Neural cell (in vitro differentiated cells): ENCODE measurements around the gene PRDM15. TPM values are rescaled to one million over a fixed set of nuclear protein-coding genes. Genes with fewer than 3 reads are reported as not detected.

Experiments used
- H2AFZ ChIP-seq: fragments of 200-600, 300-800 bp; sonication (generic), shearing (Covaris generic); 2 replicates; pipeline ENCODE4 v1.6.0; 2014; ENCODE audit warnings: low read depth, mild to moderate bottlenecking, antibody characterized with exemption, low read length, moderate library complexity
- H3F3A ChIP-seq: fragments of 200-600 bp; shearing (Covaris generic); 2 replicates; pipeline ENCODE4 v1.6.1; 2016; ENCODE audit warnings: mild to moderate bottlenecking, moderate library complexity, mixed read lengths, antibody characterized with exemption, low read length; ENCODE audit not compliant: insufficient read depth, poor library complexity, severe bottlenecking
- H3K27ac ChIP-seq: fragments of 200-600, 300-800 bp; sonication (generic), shearing (Covaris generic); 2 replicates; pipeline ENCODE4 v1.5.1; 2014; ENCODE audit warnings: mild to moderate bottlenecking, low read length, moderate library complexity
- H3K27me3 ChIP-seq: fragments of 300-800, 200-600 bp; sonication (generic), shearing (Covaris generic); 2 replicates; pipeline ENCODE4 v1.6.0; 2014; ENCODE audit warnings: mild to moderate bottlenecking, low read depth, low read length, moderate library complexity; ENCODE audit not compliant: insufficient read depth
- H3K36me3 ChIP-seq: fragments of 300-800, 200-600 bp; sonication (generic), shearing (Covaris generic); 2 replicates; pipeline ENCODE4 v1.5.1; 2014; ENCODE audit warnings: mild to moderate bottlenecking, antibody characterized with exemption, low read length, moderate library complexity; ENCODE audit not compliant: insufficient read depth
- H3K4me2 ChIP-seq: fragments of 300-800, 200-600 bp; sonication (generic), shearing (Covaris generic); 2 replicates; pipeline ENCODE4 v1.6.0; 2014; ENCODE audit warnings: mild to moderate bottlenecking, low read length
- H3K4me3 ChIP-seq: fragments of 300-800, 200-600 bp; sonication (generic), shearing (Covaris generic); 2 replicates; pipeline ENCODE4 v1.5.1; 2014; ENCODE audit warnings: mild to moderate bottlenecking, low read length, moderate library complexity
- H3K79me2 ChIP-seq: fragments of 200-600 bp; shearing (Covaris generic); replicated peaks from 2 replicates; pipeline ENCODE4 v1.6.0; 2014; ENCODE audit warnings: mild to moderate bottlenecking, low read length, moderate library complexity; ENCODE audit not compliant: insufficient read depth
- H3K9ac ChIP-seq: fragments of 300-800, 200-600 bp; sonication (generic), shearing (Covaris generic); 2 replicates; pipeline ENCODE4 v1.6.1; 2016; ENCODE audit warnings: mild to moderate bottlenecking, low read length, mixed read lengths
- H3K9me2 ChIP-seq: fragments of 200-600 bp; shearing (Covaris generic); 2 replicates; pipeline ENCODE4 v1.6.1; 2016; ENCODE audit warnings: mild to moderate bottlenecking, low read length, mixed read lengths; ENCODE audit not compliant: insufficient read depth
- H3K9me3 ChIP-seq: fragments of 200-600, 300-800 bp; sonication (generic), shearing (Covaris generic); 2 replicates; pipeline ENCODE4 v1.6.1; 2016; ENCODE audit warnings: mild to moderate bottlenecking, mixed run types, low read length, moderate library complexity, mixed read lengths
- H4K20me1 ChIP-seq: fragments of 200-600 bp; shearing (Covaris generic); 2 replicates; pipeline ENCODE4 v1.6.1; 2016; ENCODE audit warnings: mild to moderate bottlenecking, mixed run types; ENCODE audit not compliant: insufficient read depth
- EP300 ChIP-seq: fragments of 450-650 bp; conservative IDR thresholded peaks from 2 replicates; pipeline ENCODE4 v1.6.1; 2014; ENCODE audit warnings: antibody characterized with exemption, mild to moderate bottlenecking, moderate library complexity; ENCODE audit not compliant: poor library complexity, severe bottlenecking
- EZH2 ChIP-seq: fragments of 200-600, 300-800 bp; shearing (Covaris generic), sonication (generic); IDR thresholded peaks from 2 replicates; pipeline ENCODE4 v1.6.1; 2014; ENCODE audit warnings: antibody characterized with exemption, low read length, borderline replicate concordance, mild to moderate bottlenecking; ENCODE audit not compliant: insufficient read depth, poor library complexity, severe bottlenecking
- MXI1 ChIP-seq: fragments of 450-650 bp; conservative IDR thresholded peaks from 2 replicates; pipeline ENCODE4 v1.6.1; 2014; ENCODE audit warnings: antibody characterized with exemption, mild to moderate bottlenecking; ENCODE audit not compliant: poor library complexity, severe bottlenecking
- POLR2AphosphoS5 ChIP-seq: IDR thresholded peaks from 2 replicates; pipeline ENCODE4 v1.6.1; 2012
- RAD21 ChIP-seq: fragments of 450-650 bp; conservative IDR thresholded peaks from 2 replicates; pipeline ENCODE4 v1.6.1; 2014; ENCODE audit warnings: antibody characterized with exemption, mild to moderate bottlenecking, moderate library complexity
- SMC3 ChIP-seq: fragments of 450-650 bp; conservative IDR thresholded peaks from 2 replicates; pipeline ENCODE4 v1.6.1; 2014; ENCODE audit warnings: antibody characterized with exemption, mild to moderate bottlenecking, moderate library complexity; ENCODE audit not compliant: poor library complexity
- TAF1 ChIP-seq: IDR thresholded peaks from 2 replicates; pipeline ENCODE4 v1.6.1; 2012; ENCODE audit warnings: low read depth
- polyA plus RNA-seq: library from polyadenylated mRNA; depleted of rRNA; stranded (reverse); fragments of >200 nt; gene quantifications from 2 replicates; pipeline ENCODE4 v1.2.3, GENCODE V29; 2014
- TF ChIP-seq, protein P1 (sequence below): IDR thresholded peaks from 2 replicates; pipeline ENCODE4 v1.6.1; 2012; ENCODE audit warnings: borderline replicate concordance
- TF ChIP-seq, protein P2 (sequence below): fragments of 450-650 bp; IDR thresholded peaks from 2 replicates; pipeline ENCODE4 v1.5.1; 2014; ENCODE audit warnings: antibody characterized with exemption, mild to moderate bottlenecking, moderate library complexity; ENCODE audit not compliant: poor library complexity, severe bottlenecking

The PRDM15 gene
- polyA plus RNA-seq, 1 donor from 2014 or later, result 4.1 TPM

DNA sequence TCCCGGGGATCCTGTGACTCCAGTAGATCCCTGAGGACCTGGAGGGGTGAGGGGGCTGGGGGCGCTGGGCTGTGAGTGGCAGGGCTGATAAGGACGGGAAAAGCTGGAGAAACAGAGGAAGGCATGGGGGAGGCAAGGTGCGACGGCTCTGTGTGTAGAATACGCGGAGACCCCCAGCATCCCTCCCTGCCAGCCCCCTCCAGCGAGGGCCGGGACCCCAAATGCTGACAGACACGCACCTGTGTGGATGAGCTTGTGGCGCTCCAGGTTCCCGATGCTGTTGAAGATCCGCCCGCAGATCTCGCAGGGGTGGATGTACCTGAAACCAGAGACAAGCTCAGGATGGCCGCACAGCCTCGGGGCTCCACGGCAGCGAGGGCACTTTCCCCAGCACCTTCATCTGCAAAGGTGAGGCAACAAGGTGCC is 59.3 kb downstream of the PRDM15 start:
- no peak overlapping the region for H3K4me2 ChIP-seq
- TF ChIP-seq POLR2AphosphoS5, result no peak
- TF ChIP-seq, protein P1, sequence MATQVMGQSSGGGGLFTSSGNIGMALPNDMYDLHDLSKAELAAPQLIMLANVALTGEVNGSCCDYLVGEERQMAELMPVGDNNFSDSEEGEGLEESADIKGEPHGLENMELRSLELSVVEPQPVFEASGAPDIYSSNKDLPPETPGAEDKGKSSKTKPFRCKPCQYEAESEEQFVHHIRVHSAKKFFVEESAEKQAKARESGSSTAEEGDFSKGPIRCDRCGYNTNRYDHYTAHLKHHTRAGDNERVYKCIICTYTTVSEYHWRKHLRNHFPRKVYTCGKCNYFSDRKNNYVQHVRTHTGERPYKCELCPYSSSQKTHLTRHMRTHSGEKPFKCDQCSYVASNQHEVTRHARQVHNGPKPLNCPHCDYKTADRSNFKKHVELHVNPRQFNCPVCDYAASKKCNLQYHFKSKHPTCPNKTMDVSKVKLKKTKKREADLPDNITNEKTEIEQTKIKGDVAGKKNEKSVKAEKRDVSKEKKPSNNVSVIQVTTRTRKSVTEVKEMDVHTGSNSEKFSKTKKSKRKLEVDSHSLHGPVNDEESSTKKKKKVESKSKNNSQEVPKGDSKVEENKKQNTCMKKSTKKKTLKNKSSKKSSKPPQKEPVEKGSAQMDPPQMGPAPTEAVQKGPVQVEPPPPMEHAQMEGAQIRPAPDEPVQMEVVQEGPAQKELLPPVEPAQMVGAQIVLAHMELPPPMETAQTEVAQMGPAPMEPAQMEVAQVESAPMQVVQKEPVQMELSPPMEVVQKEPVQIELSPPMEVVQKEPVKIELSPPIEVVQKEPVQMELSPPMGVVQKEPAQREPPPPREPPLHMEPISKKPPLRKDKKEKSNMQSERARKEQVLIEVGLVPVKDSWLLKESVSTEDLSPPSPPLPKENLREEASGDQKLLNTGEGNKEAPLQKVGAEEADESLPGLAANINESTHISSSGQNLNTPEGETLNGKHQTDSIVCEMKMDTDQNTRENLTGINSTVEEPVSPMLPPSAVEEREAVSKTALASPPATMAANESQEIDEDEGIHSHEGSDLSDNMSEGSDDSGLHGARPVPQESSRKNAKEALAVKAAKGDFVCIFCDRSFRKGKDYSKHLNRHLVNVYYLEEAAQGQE, result no peak
- TF ChIP-seq, protein P2, sequence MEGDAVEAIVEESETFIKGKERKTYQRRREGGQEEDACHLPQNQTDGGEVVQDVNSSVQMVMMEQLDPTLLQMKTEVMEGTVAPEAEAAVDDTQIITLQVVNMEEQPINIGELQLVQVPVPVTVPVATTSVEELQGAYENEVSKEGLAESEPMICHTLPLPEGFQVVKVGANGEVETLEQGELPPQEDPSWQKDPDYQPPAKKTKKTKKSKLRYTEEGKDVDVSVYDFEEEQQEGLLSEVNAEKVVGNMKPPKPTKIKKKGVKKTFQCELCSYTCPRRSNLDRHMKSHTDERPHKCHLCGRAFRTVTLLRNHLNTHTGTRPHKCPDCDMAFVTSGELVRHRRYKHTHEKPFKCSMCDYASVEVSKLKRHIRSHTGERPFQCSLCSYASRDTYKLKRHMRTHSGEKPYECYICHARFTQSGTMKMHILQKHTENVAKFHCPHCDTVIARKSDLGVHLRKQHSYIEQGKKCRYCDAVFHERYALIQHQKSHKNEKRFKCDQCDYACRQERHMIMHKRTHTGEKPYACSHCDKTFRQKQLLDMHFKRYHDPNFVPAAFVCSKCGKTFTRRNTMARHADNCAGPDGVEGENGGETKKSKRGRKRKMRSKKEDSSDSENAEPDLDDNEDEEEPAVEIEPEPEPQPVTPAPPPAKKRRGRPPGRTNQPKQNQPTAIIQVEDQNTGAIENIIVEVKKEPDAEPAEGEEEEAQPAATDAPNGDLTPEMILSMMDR, result no peak
- no peak for TF ChIP-seq RAD21
- TF ChIP-seq EZH2, result no peak
- TF ChIP-seq TAF1, result no peak
- no peak for TF ChIP-seq EP300
- TF ChIP-seq MXI1, result no peak
- no peak for TF ChIP-seq SMC3
- H3F3A ChIP-seq, result no peaks in the 10 kb centered on the region
- H3K27me3 ChIP-seq, result no peaks in the 10 kb centered on the region
- no peak overlapping the region for H3K27ac ChIP-seq
- H3K4me3 ChIP-seq, result no peak overlapping the region
- no peaks in the 10 kb centered on the region for H3K36me3 ChIP-seq
- no peak overlapping the region for H2AFZ ChIP-seq
- H4K20me1 ChIP-seq, result no peaks in the 10 kb centered on the region
- H3K9me2 ChIP-seq, result no peaks in the 10 kb centered on the region
- no peaks in the 10 kb centered on the region for H3K79me2 ChIP-seq
- H3K9ac ChIP-seq, result no peak overlapping the region
- no peaks in the 10 kb centered on the region for H3K9me3 ChIP-seq

DNA sequence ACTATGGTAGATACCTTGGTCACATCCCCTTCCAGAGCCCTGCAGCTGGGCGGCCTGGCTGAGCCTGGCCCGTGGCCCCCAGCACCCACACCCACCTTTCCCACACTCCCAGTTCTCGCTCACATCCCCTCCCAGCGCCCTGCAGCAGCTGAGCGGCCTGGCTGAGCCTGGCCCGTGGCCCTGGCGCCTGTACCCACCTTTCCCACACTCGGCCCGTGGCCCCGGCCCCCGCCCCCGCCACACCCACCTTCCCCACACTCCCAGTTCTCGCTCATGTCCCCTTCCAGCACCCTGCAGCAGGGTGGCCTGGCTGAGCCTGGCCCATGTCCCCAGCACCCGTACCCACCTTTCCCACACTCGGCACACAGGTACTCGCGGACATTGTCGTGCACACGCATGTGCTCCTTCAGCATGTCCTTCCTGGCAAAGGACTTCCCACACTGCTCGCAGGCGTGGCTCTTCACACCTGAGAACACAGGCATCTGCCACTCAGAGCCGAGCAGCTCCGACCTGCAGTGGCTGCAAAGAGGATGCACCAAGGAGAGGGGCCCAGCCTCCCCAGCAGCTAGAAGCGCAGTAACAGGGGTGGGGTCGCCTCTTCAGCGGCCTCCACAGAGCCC is 59.8 kb downstream of the PRDM15 start:
- TF ChIP-seq, protein P1, result no peak
- TF ChIP-seq RAD21 (no peak), POLR2AphosphoS5 (no peak), EP300 (no peak), EZH2 (no peak), TAF1 (no peak)
- H3K4me3 ChIP-seq, result no peak overlapping the region
- H3K9me3 ChIP-seq, result no peaks in the 10 kb centered on the region
- H3F3A ChIP-seq, result no peaks in the 10 kb centered on the region
- H3K9me2 ChIP-seq, result no peaks in the 10 kb centered on the region
- no peak overlapping the region for H3K4me2 ChIP-seq
- H3K9ac ChIP-seq, result no peak overlapping the region
- H3K36me3 ChIP-seq, result no peaks in the 10 kb centered on the region
- H2AFZ ChIP-seq, result no peak overlapping the region
- H3K79me2 ChIP-seq, result no peaks in the 10 kb centered on the region
- H3K27ac ChIP-seq, result no peak overlapping the region
- no peaks in the 10 kb centered on the region for H3K27me3 ChIP-seq
- H4K20me1 ChIP-seq, result no peaks in the 10 kb centered on the region
